NCI-H146 (cell line): Measurements from ENCODE around the gene NEIL3.

Source experiments
- DNase-seq: peaks from one replicate; lab custom pipeline; 2025; lab: John Stamatoyannopoulos, UW

Gene NEIL3, protein sequence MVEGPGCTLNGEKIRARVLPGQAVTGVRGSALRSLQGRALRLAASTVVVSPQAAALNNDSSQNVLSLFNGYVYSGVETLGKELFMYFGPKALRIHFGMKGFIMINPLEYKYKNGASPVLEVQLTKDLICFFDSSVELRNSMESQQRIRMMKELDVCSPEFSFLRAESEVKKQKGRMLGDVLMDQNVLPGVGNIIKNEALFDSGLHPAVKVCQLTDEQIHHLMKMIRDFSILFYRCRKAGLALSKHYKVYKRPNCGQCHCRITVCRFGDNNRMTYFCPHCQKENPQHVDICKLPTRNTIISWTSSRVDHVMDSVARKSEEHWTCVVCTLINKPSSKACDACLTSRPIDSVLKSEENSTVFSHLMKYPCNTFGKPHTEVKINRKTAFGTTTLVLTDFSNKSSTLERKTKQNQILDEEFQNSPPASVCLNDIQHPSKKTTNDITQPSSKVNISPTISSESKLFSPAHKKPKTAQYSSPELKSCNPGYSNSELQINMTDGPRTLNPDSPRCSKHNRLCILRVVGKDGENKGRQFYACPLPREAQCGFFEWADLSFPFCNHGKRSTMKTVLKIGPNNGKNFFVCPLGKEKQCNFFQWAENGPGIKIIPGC

DNA sequence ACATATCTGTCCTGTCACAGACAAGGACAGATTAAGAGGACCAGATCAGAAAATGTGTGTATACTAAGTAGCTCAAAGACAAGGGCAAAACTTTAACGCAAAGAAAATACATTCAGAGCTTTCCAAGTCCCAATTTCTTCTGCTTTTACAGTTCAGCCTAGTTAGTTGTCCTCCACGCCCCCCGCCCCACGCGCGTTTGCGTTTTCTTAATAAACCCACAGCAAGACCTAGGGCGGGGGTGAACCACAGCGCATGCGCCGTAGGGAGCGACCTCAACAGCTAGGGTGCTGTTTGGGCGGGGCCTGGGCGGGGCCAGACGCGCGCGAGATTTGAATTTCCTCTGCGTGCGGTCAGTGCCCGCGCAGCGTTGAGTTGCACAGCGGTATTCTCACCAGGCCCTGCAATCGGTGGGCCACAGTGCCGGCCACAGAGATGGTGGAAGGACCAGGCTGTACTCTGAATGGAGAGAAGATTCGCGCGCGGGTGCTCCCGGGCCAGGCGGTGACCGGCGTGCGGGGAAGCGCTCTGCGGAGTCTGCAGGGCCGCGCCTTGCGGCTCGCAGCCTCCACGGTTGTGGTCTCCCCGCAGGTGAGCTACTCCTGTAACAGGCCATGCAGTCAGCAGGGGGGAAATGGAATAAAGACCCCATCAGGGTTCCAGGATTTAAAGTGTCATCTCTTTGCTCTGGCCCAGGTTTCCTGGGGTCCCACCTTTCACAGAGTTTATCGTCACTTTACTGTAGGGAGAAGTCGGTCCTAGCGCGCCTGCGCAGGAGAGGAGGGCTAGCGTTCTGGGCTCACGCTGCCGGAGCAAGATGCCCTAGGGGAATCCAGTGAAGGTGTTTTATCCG, at the start of gene NEIL3:
TSS of gene NEIL3 (plus strand) at position 353 of the 850 bp plus-strand sequence. CDS start at position 433, 80 bp downstream.
- DNase-seq: peak; percentile 87

DNA sequence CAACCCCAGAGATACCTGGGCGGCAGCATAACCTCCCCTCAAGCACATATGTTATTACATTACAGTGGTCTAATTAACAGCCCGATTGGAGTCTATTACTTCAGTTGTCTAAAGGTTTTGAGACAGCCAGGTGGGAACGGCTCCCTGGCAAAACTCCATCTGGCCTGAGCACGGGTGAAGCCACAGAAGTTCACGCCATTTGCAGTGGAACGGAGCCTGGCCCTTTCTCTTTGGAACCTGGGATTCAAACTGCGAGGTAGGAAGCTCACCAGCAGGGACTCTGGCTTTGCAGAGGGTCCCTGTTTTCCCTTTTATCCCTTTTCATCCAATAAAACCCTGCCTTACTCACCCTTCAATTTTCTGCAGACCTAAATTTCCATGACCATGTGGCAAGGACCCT, 45.9 kb upstream of the NEIL3 start:
- DNase-seq: no peak

DNA sequence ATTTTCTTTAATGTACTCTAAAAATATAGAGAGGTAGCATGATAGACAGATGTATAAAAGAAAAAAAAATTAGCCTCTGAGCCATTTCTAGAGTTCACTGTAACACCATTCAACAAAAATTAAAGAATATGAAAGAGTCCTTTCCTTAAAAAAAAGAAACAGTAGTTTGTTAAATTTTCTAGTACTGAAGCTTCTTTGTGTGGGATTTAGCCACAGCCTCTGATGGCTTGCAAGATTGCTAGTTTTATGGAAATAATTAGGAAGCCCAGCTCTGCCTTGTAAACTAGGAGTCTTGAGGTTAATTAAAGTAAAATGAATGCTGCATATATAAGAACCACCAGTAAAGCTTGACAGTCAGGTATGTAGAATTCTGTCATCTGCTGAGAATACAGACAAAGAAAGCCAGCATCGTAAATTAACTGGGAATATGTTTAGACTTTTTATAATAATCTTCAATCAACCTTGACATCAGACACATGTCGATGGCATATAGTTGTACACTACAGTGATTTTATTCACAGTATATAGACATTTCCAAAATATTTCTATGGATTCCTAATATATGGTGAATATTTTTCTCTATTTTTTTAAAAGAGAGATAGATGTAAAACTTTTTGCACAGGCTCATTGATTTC, 44.8 kb upstream of the NEIL3 start:
- DNase-seq: no peak

DNA sequence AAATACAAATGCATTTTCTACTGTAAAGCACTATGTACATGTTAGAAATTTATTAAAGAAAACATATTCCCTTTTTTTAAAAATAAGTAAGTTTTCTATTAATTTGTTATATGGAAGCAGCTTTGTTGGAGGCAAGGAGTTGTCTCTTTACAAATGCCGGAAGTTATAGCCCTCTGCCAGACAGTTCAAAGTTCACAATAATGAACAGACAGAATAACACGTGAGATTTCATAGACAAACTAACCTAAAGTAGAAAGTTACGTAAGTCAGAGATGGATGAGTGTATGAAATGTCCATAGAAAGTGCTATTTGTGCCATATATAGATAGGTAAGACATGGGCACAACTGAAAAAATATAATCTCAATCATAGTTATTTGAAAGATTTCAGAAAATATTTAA, 43.9 kb upstream of the NEIL3 start:
- DNase-seq: no peak

DNA sequence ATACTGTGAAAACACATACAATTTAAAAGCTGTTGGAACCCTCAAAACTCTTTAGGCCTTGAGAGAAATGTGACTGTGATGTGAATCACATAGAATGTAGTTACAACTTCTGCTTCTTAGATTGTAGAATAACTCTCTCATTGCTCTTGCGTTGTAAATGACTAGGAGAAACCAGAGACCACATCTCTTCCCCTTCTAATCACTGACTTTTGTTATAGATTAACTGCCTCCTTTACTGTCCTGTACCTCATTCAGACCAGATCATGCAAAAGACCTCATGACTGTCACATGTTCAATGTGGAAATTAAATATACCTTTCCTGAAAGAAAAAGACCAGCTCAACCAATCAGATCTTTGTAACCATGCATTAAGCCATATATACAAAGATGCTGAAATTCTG, 43.2 kb upstream of the NEIL3 start:
- DNase-seq: no peak

DNA sequence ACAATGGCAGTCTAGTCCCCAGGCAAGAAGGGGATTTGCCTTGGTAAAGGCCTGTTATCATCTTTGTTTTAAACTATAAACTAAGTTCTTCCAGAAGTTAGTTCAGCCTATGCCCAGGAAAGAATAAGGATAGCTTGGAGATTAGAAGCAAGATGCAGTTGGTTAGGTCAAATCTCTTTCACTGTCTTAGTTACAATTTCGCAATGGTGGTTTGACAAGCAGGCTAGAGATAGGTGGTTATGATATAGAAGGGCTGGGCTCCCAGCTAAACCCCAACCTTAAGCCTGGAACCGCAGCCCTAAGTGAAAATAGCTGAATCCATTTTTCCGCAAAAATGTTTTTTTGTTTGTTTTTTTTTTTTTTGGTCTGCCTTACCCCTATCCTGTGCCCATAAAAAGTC, 41.8 kb upstream of the NEIL3 start:
- DNase-seq: no peak

DNA sequence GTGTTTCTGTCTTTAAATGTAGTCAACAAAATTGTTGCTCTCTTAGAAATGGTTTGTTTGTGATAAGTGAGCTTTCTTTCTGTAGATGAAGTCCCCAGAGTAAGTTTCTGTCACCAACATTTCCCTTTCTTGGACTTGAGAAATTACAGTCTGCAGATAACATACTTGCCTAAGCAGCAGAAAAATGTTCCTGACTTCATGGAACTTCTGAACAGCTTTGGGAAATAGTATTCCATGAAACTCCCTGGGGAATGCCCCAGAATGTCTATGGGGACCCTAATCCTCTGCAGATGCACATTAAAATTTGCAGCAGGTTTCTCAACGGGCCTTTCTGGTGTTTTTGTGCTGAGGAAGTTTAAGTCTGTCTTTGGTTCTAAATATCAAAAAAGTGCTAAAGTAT, 38.6 kb upstream of the NEIL3 start:
- no peak for DNase-seq

DNA sequence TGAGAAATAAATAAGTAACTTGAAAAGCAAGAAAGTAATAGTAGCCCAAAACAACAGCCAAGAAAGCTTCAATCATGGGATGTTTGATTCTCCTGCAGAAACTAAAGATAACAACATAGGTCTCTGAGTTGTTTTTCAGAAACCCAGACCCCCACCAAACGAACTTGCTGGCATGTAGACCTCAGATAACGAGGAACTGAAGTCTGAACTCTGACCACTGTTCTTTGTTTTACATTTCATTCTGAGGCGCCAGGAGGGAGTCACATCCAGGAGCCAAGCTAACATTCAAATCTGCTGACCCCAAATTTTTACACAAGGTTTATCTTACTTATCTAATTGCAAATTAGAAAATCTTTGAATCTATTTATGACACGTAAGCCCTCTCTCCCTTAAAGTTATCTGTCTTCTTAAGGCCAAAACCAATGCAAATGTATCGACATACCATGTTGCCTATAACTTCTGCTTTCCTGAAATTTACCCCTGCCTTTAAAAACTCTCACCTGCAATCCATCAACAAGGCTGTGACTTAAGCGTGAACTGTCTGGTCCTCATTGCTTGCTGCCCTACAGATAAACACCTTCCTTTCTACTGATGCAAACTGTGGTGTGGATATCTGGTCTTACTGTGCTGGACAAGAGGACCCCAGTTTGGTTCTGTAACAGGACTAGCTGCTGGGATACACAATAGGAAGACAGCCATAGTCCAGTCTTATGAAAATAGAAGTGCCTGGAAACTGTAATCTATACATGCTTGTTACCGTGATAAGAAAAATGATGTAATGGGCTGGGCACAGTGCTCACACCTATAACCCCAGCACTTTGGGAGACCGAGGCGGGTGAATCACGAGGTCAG, 37.5 kb upstream of the NEIL3 start:
- DNase-seq: no peak

DNA sequence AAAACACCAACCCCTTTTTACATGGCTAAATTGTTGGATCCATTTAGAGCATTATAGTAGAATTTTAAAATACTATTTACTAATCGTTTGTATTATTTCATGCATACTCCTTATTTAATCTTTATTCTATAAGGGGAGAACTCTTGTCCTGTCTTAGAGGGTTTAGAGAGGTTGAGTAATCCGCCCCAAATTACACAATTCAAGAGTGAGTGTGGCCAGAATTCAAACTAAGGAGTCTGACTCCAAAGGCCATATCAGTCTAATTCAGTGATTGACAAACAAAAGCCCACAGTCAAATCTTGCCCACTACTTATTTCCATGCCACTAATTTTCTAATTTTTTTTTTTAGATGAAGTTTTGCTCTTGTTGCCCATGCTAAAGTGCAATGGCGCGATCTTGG, 33.7 kb upstream of the NEIL3 start:
- DNase-seq: no peak

DNA sequence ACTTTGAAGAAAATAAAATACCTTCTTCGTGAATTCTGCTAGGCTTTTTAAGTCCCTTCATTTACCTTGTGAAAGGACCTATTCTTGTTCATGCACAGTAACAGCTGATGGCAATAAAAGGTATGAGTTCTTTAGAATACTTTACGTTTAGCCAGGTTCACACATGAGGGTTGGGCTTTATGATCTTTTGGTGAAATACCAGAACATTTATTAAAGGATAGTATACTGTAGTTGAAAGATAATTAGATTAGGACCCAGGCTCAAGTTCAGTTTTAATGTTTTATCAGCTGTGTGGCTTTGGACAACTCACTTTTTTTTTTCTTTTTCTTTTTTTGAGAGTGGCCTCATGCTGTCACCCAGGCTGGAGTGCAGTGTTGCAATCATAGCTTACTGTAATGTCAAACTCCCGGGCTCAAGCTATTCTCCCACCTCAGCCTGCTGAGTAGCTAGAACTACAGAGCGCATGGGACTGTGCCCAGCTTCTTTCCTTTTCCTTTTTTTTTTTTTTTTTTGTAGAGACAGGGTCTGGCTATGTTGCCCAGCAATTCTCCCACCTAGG, 28.2 kb upstream of the NEIL3 start:
- DNase-seq: no peak

DNA sequence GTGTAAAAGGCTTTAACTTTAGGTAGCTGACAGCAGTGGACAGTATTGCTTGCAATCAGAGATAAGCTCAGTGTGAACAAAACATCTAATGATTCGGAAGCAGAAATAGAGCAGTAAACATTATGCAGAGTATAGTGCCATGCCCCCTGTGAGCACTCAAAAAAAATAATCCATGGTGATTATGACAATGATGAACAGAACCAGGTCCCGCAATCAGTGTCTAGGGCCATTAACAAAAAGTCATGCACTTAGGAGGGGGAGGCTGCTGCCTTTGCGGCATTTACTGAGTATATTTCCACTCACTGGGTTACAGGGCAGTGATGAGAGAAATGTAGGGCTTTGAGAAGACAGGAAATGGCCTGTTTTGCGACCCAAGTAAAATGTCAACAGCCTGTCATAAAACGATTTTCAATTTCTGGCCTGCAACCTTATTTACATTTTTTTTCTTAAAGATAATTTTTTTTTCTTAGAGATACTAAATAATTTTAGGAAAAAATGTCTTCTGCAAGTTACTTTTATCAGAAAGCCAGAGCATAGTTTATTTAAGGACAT, 27.3 kb upstream of the NEIL3 start:
- no peak for DNase-seq

DNA sequence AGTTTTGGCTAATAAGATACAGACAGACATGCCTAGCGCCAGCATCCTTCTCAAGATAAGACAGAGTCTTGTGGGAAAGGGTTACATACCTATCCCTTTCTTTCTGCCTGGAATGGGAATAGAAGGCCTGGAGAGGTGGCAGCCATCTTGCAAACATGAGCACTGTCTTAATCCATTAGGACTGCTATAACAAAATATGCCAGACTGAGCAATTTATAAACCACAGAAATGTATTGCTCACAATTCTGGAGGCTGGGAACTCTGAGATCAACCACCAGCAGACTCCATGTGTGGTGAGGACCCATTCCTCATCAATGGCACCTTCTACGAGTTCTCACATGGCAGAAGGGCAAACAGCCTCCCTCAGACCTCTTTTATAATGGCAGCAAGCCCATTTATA, 26.5 kb upstream of the NEIL3 start:
- no peak for DNase-seq

DNA sequence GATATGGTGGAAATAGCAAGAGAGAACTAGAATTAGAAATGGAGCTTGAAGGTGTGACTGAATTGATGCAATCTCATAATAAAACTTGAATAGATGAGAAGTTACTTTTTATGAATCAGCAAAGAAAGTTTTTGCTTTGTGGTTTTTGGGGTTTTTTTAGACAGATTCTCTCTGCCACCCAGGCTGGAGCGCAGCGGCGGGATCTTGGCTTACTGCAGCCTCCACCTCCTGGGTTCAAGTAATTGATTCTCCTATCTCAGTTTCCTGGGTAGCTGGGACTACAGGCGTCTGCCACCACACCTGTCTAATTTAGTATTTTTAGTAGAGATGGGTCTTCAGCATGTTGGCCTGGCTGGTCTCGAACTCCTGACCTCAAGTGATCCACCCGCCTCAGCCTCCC, 23.7 kb upstream of the NEIL3 start:
- DNase-seq: no peak

DNA sequence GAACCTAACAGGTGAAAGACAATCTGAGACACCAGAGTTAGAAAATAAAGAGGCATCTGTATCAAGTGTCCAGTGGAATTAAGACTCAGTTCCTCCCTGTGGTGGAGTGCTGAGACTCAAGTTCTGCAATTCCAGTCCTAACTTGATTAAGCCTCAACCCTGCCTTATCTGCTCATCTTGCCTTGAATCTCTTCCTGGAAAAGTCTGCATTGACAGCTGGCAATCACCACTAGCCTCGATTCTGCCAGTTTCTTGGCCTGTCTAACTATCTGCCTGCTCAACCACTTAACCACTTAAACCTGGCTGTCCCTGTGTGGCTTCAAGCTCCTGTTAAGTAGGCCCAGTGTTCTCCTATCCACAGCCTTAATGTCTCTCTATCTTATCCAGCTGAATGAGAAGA, 22.4 kb upstream of the NEIL3 start:
- no peak for DNase-seq

DNA sequence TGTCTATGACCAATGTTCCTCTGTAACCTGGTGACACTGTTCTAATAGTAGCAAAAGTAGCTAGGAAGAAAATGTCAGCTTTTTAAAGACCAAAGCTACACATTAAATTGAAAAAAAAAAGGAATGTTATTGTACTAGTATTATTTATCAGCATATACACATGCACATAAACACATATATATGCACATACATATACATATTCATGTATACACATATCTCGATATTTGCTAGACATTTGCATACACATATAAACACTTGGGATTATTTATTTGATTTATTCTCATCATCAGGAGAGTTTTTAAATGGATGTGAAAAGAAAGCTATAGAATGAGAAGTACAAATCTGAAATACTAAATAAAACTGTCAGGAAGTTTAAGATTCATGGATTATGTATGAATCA, 21.3 kb upstream of the NEIL3 start:
- DNase-seq: no peak

DNA sequence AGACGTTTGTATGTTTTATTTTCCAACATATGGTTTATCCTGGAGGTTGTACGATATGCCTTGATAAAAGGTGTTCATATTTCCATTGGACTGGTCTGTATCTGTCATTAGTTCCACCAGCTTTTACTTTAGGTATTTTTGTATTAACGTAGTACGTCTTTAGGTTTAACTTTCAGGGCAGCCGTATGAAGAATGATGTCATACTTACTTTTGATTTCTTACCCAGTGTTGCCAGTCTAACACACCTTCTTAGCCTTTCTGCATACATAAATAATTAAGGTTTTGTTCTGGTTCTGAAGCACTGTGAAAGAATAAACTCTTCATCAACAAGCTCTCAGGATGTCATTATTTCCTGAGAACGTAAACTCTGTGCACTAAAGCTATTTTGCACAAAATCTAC, 18.9 kb upstream of the NEIL3 start:
- DNase-seq: no peak

DNA sequence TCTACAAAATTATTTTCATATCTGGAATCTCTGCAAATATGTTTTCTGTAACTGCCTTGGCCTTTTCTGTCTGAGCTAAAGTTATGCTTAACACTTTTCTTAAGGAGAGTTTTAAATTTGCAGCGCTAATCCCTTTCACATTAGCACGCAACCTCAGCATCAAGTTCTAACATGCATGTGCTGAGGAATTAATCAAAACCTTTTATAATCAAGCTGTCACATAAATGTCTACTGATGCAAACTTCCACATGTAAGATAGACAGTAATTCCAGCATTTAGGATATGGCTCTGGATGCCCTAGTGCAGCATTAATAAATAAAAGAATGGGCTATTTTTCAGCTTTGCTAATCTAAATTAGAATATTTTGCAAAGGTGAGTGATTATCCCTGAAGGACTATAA, 17.5 kb upstream of the NEIL3 start:
- no peak for DNase-seq

DNA sequence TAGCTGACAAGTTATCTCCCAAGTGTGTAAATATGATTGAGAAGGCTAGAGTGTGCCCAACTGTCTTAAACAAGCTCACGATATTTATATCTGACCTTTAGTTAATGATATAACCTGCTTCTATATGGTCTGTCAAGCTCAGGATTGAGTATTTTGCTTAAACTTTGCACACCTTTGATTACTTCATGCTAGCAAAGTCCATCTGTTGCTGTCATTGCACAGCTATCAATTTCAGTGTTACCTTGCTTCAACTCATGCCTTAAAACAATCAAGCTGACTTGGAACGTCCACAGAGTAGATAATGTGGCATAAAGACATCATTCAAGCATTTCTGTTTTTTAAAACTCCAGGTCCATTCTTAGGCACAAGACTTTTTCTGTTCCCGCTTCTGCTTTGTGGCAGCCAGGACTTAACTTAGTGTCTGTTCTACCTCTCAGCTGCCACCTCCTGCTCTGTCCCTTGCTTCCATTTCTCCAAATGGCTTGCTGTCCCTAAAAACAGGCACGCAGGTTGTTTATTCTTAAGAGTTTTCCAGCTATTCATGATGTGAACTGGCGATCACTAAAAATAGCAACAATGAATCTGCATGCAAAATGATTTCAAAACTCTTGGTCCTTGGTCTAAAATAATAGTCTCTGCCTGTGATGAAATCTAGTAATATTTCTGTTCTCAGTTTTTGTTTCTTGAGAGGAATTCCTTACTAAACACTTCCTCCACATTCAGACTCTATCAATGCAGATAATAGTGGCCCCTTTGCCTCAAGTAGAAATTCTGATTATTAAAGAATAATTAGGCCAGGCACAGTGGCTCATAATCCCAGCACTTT, 16.3 kb upstream of the NEIL3 start:
- DNase-seq: no peak

DNA sequence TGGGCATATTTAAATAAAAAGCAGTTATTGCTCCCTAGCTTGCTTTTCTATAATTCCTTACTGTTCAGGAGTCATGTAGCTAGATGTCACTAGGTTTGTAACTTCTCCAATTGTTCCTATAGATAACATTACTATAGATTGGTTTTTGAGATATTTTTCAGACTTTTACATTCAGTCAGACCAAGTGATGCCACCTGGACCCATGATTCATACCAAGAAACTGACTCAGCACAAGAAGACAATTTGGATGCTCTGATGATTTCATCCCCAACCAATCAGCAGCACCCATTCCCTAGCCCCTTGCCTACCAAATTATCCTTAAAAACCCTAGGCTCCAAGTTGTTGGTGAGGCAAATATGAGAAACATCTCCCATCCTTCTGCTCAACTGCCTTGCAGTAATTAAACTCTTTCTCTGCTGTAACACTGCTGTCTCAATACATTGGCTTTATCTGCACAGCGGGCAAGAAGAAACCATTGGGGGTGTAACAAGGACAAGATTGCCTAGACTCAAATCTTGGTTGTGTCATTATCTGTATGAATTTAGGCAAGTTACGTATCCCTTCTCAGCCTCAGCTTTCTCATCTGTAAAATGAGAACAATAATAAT, 11.8 kb upstream of the NEIL3 start:
- DNase-seq: no peak
